Mucosa of stomach (tissue), 1 donor: ENCODE measurements around the gene CCDC57.

Experiments
- H3K27me3 ChIP-seq: one replicate; pipeline ENCODE4 v1.7.0; 2013; ENCODE audit warnings: mild to moderate bottlenecking, low read length; ENCODE audit not compliant: control insufficient read depth, insufficient read depth
- H3K36me3 ChIP-seq: one replicate; pipeline ENCODE4 v1.7.0; 2013; ENCODE audit warnings: low read length; ENCODE audit not compliant: control insufficient read depth, insufficient read depth
- H3K4me1 ChIP-seq: one replicate; pipeline ENCODE4 v1.7.0; 2013; ENCODE audit warnings: mild to moderate bottlenecking, low read length; ENCODE audit not compliant: control insufficient read depth, insufficient read depth
- H3K4me3 ChIP-seq: one replicate; pipeline ENCODE4 v1.7.0; 2013; ENCODE audit warnings: low read length
- H3K9ac ChIP-seq: one replicate; pipeline ENCODE4 v1.7.0; 2013; ENCODE audit warnings: mild to moderate bottlenecking, low read length, moderate library complexity
- H3K9me3 ChIP-seq: one replicate; pipeline ENCODE4 v1.7.0; 2013; ENCODE audit warnings: mild to moderate bottlenecking, low read length, moderate library complexity; ENCODE audit not compliant: control insufficient read depth
- donor health status: Pancreatic carcinoma.

Gene CCDC57

DNA sequence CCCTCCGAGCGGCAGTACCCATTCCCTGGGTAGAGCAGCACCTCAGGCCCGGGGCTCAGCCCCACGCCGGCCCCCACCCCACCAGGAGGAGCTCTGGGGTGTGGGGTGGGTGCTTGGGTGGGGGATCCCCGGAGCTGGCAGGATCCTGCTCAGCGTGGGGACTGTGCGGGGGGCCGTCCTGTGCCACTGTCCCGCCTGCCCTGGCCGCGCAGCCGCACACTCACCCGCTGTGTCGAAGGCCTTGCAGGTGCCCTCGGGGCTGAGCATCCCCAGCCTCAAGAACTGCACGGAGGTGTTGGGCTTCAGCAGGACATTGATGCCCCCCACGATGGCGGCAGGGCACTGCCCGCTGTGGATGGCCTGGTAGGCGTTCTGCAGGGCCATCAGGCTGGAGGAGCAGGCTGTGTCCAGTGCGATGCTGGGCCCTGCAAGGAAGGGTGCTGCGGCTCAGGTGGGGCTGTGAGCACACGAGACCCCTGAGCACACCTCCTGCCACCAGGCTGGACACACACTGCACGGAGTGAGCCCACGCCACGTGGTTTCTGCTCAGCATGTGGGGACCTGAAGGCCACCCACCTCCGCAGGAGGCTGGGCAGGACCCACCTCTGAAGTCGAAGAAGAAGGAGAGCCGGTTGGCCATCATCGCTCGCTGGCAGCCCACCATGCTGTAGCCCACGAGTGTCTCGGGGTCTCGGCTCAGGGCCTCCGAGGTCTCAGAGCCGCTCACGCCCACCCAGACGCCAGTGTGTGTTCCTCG, 119.5 kb downstream of the CCDC57 start:
- Histone ChIP-seq H3K9ac (no peak overlapping the region), H3K4me1 (peaks cover 17% of the 10 kb centered on the region), H3K4me3 (no peak overlapping the region), H3K9me3 (no peaks in the 10 kb centered on the region), H3K36me3 (peaks cover 28% of the 10 kb centered on the region), H3K27me3 (no peaks in the 10 kb centered on the region)

DNA sequence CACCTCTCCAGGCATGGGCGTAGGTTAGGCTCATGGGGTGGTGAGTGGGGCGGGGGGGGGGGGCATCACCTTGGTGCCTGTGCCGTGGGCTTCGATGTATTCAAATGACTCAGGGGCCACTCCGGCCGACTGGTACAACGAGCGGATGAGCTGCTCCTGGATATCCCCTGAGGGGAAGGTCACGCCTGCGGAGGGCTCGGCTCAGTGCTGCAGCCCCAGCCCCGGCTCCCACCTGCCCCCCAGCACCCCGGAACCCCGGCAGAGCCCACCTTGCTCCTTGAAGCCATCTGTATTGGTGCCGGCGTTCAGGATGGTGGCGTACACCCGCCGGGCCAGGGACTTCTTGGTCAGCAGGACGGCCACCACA, 120.0 kb downstream of the CCDC57 start:
- Histone ChIP-seq H3K36me3 (peaks cover 33% of the 10 kb centered on the region), H3K27me3 (no peaks in the 10 kb centered on the region), H3K4me1 (peaks cover 17% of the 10 kb centered on the region), H3K4me3 (no peak overlapping the region), H3K9ac (no peak overlapping the region), H3K9me3 (no peaks in the 10 kb centered on the region)

DNA sequence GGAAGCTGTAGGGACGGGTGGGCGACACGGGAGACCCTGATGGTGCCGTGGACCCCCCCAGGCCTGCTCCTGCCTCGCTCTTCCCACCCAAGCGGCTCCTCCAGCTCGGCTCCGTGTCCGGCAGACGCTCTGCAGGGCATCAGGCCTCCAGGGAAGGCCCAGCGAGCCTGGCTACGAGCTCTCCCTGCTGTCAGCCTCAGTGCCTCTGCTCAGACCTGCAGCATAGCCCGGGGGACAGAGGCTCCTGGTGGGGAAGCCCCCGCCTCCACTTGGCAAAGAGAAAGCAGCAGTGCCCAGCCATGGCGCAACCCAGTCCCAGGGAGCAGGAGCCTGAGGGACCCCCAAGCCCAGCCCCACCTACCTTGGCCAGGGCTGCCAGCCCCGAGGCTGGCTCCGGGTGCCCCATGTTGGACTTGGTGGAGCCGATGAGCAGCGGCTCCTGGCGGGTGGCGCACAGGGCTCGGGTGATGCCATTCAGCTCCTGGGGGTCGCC, 120.5 kb downstream of the CCDC57 start:
- H3K9me3 ChIP-seq = no peaks in the 10 kb centered on the region
- no peak overlapping the region for H3K9ac ChIP-seq
- no peaks in the 10 kb centered on the region for H3K27me3 ChIP-seq
- H3K4me1 ChIP-seq = peaks cover 16% of the 10 kb centered on the region
- no peak overlapping the region for H3K4me3 ChIP-seq
- peaks cover 37% of the 10 kb centered on the region for H3K36me3 ChIP-seq

DNA sequence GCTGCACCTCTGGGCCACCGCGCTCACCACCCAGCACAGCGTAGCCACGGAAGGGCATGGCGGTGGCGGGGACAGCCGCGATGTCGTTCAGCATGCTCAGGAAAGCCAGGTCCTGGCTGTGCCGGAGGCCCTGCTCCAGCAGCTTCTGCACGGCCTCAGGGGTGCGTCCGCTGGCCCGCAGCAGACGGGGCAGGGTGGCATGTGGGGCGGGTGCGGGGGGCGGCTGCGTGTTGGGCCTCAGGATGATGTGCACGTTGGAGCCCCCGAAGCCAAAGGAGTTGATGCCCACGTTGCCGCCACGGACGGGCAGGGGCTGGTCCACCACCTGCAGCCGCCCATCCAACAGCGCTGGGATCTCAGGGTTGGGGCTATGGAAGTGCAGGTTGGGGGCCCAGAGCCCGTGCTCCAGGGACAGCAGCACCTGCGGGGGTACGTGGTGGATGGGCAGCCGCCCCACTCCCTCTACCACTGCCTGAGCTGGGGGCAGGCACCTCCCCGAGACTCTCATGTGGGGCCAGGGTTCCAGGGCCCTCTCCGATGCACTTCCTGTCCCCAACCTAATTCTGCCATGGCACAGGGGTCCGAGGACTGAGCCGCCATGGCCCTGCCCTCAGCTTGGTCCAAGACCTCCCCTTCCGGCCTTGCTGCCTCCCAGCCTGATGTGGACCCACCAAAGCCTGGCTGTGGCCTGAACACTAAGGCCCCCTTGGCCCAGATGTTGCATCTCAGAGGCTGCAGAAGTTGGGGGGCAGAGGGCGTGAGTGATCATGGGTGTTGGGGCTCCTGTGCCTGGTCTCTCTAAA, 121.2 kb downstream of the CCDC57 start:
- Histone ChIP-seq H3K9me3 (no peaks in the 10 kb centered on the region), H3K9ac (no peak overlapping the region), H3K4me3 (no peak overlapping the region), H3K36me3 (peaks cover 37% of the 10 kb centered on the region), H3K4me1 (peaks cover 10% of the 10 kb centered on the region), H3K27me3 (no peaks in the 10 kb centered on the region)

DNA sequence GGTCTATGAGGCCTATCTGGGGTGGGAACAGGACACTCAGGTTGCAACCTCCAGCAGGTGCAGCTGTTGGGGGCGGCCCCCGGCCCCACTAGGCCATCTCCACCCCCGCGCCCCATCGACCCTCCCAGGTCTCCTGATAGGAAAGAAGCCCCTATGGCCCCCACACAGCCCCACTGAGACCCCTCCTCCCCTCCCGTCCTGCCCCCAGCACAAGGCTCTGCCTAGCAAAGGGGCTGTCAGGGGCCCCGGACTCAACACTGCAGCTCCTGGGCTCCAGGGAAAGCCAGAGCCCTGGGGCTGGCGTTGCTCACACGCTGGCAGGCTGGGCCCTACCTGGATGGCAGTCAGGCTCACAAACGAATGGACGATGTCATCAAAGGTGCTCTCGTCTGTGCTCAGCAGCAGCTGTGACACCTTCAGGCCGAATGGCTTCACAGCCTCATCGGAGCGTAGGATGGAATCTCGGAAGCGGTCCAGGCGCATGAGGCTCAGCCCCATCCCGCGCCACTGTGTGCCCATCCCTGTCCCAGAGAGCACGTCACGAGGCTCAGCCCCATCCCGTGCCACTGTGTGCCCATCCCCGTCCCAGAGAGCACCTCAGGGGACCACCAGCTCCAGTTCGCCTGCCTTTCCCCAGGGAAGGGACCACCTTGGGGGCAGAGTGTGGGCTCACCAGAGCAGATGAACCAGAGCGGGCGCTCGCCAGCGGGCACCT, 121.9 kb downstream of the CCDC57 start:
- Histone ChIP-seq H3K36me3 (peaks cover 37% of the 10 kb centered on the region), H3K9ac (no peak overlapping the region), H3K27me3 (no peaks in the 10 kb centered on the region), H3K4me3 (no peak overlapping the region), H3K4me1 (peaks cover 2% of the 10 kb centered on the region), H3K9me3 (no peaks in the 10 kb centered on the region)

DNA sequence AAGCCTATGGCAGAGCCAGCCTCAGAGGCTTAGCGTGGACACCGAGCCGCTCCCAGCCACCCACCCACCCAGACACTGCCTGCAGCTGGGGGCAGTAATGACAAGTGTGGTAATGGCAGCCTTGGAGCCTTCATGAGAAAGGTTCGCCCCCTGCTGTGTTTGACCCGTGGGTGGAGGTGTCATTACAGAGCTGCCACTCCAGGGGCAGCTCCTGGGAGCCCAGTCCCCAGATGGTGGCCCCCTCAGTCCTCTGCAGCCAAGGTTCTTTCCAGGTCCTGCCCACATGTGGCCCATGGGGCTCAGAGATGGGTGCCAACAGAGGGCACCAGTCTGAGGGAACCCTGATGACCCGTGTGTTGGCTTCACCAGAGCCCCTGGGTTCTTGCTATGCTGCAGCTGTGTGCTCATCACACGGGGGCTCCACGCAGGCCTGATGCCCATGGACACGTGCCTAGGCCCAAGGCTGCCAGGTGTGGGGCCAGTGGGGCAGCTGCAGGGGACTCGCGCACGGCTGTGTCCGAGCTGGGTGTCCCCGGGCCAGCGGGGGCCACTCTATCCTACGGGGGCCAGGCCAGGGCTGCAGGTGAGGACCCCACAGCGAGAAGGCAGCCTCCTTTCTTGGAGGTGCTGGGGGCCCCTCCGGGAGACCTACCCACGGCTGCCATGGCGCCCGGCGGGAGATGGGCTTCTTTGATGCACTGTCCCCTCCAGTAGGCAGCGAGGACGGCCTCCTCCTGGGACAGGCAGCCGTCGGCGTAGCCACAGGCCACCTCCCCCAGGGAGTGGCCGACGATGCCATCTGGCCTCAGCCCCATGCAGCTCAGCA, 122.7 kb downstream of the CCDC57 start:
- peaks cover 37% of the 10 kb centered on the region for H3K36me3 ChIP-seq
- H3K9ac ChIP-seq = no peak overlapping the region
- H3K4me3 ChIP-seq = no peak overlapping the region
- H3K9me3 ChIP-seq = no peaks in the 10 kb centered on the region
- no peaks in the 10 kb centered on the region for H3K4me1 ChIP-seq
- H3K27me3 ChIP-seq = no peaks in the 10 kb centered on the region

DNA sequence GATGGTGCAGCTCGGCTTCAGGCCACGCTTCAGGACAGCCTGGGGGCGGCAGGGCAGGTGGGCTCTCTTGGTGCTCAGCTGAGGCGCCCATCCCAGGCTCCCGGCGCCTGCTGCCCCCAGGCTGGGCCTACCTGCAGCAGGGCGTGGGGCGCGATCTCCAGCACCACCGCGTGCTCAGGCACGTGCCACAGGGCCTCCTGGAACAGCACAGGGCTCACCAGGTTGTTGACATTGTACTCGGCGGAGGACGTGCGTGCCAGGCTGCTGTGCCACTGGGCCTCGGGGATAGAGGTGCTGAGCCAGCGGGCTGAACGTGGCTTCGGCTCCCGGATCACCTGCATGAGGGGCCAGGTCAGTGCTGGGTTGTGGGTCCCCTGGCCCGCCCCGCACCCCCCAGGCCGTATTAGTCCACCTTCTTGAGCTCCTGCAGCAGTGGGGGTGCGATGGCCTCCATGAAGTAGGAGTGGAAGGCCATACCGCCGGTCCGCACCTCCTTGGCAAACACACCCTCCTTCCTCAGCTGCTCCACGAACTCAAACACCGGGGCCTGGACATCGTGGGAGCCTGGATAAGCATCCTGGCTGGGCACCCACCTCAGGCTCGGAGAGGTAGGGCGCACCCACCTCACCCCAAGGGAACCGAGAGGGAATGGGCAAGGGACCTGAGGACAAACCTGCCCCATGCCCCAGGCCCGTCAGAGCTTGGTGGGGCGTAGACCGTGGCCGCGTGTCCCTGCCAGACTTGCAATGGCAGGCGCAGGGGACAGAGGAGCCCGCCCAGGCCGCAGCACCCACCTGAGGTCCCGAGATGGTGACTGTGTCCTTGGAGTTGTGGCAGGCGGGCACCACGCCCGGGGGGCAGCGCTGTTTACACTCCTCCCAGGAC, 123.6 kb downstream of the CCDC57 start:
- Histone ChIP-seq H3K4me3 (no peak overlapping the region), H3K4me1 (no peaks in the 10 kb centered on the region), H3K27me3 (no peaks in the 10 kb centered on the region), H3K9ac (no peak overlapping the region), H3K9me3 (no peaks in the 10 kb centered on the region), H3K36me3 (peaks cover 37% of the 10 kb centered on the region)

DNA sequence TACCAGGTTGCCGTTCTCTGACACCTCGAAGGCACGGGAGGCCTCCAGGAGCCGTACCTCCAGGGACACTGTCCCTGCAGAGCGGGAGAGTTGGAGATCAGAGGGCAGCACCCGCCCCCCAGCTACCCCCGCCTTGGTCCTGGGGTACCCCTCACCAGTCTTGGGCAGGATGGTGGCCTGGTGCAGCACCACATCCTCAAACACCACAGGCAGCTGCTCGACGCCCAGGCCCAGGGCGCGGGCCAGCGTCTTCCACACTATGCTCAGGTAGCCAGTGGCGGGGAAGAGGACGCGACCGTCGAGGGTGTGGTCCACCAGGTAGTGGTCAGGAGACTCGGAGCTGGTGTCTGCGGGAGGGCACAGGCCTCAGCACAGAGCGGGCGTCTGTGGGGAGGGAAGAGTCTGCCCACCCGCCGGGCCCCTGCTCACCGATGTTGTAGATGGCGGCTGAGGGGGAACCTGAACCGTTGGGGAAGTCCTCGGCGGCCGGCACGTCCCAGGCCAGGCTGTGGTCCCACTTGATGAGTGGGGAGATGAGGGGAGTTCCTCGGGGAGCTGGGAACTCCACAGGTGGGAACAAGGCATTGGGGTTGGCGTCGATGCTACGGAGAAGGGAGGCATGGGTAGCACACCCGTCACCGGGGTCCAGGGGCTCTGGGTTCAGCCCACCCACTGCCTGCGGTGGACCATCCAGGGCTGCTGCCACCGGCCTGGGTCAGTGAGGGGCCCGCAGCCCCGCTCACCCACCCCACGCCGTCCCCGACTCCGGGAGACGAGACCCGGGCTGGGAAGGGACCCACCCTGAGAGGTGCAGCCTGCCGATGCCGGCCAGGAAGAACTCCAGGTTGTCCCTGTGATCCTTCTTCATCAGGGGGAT, 124.4 kb downstream of the CCDC57 start:
- Histone ChIP-seq H3K36me3 (peaks cover 35% of the 10 kb centered on the region), H3K4me1 (no peaks in the 10 kb centered on the region)

DNA sequence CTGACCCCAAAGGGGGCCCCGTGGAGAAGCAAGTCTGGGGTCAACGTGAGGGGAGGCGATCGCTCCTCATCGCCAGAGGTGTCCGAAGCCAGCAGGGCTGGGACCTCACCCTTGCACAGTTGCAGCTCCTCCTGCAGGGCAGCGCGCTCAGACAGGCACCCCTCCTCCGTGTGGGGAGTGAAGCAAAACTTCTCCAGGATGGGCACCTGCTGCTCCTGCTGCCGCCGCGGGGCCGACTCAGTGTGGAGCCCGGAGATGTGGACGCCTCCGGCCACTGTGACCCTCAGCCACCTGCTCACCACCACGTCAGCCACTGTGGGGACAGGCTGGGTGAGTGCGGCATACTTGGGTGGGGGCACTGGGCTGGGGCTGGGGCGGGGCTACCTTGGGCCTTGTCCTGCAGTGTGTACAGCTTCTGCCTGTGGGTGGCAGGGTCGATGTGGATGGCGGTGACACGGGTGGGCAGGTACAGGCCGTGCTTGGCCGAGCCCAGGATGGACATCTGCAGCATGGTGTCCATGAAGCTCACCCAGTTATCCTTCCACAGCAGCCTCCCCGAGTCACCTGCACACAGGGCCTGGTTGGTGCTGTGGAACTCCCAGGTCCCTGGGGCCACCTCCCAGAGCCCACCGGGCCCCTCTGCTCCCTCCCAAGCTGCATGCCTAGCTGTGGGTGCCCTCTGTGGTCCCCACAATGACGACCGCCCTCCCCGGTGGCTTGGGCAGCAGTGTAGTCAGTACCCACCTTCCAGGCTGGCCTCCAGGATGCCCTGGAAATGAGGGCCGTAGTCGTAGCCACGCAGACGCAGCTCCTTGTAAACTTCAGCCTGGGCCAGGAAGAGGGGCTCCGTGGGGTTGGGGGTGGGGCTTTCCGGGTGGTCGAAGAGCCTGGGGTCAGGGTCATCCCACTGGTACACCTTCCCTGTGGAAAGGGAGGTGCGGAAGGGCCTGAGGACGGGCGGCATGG, 125.4 kb downstream of the CCDC57 start:
- H3K27me3 ChIP-seq = no peaks in the 10 kb centered on the region
- H3K4me1 ChIP-seq = no peaks in the 10 kb centered on the region
- H3K9me3 ChIP-seq = no peaks in the 10 kb centered on the region
- H3K36me3 ChIP-seq = peaks cover 33% of the 10 kb centered on the region
- no peak overlapping the region for H3K9ac ChIP-seq
- H3K4me3 ChIP-seq = no peak overlapping the region

More for the DNA sequence above, 124.4 kb downstream of the CCDC57 start:
- no peaks in the 10 kb centered on the region for H3K27me3 ChIP-seq
- H3K9ac ChIP-seq = no peak overlapping the region
- no peak overlapping the region for H3K4me3 ChIP-seq
- no peaks in the 10 kb centered on the region for H3K9me3 ChIP-seq
